GM21737 (cell line): Measurements from ENCODE around the gene ECE1.
A peak's percentile ranks its signal among the peaks of the same experiment; 100 is the strongest.

Experiments
- ATAC-seq: cut with Tn5 transposase; IDR thresholded peaks from one replicate; pipeline ENCODE4 v1.9.1; 2021; ENCODE audit warnings: mild to moderate bottlenecking, moderate library complexity; ENCODE audit not compliant: unreplicated experiment

ECE1 gene

GRCh38 chr1:21289700-21290545, at the start of gene ECE1:
TSS of gene ECE1 (minus strand) at chr1:21290463. CDS start at chr1:21290414, 49 bp downstream.
- no peak for ATAC-seq

DNA sequence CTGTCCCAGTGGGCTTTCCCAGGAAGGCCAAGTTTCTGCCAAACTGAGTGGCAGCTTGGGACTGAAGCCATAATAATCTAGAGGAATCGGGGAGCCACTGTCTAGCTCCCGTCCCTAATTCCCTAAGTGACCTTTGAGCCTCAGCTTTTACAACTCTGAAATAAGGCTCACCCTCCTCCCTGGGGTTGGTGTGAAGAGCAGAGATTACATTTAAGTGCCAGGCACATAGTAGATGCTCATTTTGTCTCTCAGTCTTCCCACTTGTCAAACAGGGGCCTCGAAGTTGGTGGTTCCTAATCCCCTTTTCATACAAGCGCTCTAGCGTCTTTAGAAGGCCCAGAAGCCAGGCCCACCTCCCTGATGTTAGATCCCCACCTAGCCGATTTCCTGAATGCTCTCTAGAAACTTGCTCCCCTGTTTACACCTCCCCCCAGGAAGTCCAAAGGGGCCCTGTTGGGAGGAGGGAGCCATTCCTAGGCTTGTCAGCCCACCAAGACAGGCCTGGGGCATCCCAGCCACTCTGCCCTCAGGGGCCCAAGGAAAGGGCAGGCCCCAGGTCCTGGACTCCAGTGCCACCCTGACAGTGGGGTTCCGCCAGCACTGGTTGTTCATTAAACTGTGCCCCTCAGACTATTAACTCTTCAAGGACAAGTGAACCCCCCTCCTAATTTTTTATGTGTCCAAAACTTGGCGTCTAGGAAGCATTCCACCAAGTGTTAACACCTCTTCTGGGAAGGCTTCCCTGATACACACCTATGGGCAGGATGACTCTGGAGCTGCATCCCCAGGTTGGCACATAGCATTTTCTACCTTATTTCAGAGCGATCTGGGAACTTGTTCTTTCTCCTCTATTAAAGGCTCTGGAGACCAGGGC, 49.3 kb upstream of the ECE1 start:
- ATAC-seq, result no peak

DNA sequence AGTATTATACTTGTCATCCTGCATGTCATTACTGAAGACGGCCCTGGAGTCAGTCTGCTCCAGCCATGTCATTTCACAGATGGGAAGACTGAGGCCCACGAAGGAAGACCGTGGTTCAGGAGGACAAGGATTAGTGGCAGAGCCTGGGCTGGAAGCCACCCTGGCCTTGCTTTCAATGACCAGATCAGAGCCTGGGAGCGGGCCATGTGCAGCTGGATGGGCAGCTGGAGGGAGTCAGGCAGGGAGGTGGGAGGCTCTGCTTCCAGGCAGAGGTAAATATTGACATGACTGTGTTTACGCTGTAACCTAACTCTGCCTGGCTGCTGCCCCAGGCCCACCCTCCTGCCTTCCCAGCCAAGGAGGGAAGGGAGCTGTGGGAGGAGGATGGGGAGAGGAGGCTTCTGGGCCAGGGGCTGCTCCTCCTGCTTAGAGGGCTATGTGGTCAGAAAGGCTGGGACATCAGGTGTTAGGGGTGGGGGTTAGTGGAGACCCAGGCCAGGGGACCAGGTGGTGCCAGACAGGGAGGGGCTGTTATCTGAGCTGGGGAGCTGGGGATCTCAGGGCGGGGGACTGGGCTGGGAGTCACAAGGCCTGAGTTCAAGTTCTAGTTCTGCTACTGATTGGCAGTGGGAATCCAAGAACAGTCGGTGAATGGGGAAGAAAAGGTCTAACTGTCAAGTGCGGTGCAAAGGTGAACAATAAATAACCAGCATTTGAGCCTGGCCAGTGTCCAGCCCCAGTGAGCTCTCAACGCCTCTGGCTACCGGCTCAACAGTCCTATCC, 48.5 kb upstream of the ECE1 start:
- ATAC-seq, result no peak

DNA sequence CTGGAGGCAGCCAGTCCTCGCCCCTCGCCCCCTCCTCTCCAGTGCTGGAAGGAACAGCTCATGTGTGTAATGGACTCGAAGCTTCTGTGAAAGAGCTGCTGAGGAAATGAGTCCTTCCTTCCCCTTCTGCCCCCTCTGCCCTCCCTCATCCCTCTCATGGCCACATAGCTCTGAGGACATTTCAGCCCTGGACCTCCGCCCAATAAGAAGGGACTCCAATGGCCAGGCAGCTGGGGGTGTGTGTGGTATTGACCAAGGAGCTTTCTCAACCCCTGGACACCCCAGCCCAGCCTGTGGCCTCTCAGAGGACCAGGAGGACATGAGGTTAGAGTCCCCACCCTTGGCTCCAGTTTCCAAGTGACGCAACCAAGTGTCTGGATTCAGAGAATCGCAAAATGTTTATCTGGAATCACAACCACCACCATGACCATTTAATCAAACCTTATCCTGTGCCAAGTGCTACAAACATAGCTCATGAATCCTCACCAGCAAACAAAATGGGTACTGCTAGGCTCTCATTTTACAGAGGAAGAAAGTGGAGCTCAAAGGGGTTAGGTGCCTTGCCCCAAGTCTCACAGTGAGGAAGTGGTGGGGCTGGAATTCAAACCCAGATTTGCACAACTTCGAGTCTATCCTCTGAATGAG, 47.8 kb upstream of the ECE1 start:
- ATAC-seq, result no peak

DNA sequence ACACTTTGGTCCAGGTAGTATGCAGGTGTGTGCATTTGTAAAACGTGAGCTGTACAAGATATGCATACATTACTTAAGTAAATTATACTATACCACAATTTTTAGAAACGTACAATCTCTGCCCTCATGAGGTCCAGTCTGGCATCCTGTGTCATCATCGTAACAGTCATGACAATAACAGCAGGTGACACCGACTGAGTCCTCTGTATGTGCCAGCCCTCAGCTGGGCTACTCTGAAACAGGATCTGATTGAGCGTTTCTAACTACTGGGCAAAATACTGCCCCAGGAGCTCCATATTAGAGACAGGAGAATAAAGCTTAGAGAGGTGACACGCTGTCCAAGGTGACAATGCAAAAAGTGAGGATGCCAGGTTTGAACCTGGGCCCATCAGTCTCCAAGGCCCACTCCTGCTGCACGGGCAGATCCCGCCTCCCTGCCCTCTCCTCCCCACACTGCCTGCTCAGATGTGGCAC, 47.2 kb upstream of the ECE1 start:
- ATAC-seq, result no peak

DNA sequence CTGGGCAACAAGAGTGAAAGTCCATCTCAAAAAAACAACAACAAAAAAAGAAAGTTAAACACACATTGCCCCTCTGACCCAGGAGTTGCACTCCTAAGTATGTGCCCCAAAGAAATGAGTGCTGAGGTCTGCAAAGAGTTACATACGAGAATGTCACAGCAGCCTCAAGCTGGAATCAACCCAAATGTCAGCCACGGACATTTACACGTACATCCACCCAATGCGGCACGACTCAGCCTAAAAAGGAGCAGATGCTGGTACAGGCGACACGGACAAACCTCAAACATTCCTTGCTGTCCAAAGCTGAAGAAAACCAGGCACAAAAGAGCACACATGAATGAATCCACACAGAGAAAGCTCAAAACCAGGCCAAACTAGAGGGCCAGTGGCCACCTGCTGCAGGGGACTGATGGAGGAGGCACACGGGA, 46.8 kb upstream of the ECE1 start:
- no peak for ATAC-seq

DNA sequence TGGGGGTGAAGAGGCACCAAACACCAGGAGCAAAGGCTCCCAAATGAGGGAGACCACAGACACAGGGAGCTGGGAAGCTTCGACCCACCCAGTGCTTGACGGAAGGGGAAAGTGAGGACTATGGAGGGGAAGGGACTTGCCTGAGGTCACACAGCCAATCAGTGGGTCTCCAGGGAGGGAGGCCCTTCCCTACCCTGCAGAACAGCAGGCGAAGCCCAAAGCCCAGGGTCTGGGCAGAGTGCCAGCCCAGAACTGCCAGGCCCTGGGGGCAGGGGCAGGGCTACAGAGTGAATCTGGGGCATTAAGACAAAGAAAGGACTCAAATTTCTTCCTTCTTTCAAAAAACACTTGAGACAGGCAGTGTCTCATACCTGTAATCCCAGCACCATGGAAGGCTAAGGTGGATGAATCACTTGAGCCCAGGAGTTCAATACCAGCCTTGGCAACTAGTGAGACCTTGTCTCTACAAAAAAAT, 45.5 kb upstream of the ECE1 start:
- no peak for ATAC-seq

DNA sequence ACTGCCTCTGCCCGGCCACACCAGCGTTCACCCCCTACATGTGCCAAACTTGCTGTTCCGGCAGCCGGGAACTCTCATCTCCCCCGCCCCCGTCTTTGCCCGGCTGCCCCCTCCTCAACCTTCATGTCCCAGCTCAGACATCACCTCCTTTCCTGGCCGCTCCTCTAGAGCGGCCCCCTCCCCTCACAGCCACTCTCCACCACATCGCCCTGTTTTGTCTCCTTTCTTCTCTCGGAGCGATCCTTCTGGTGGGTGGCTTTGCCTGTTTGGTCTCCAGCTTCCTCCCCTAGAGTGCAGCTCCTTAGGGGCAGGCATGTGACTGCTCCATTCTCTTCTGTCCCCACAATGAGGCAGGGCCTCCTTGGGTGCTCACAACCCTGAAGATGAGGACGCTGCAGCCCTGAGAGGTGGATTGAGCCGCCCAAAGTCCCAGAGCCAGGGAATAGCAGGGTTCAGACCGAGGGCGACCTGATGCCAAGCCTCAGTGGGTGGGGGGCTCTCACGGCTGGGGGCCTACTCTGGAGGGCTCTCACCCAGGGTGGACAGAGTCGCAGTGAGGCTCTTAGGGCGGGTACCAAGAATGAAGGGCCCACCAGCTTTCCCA, 44.9 kb upstream of the ECE1 start:
- ATAC-seq, result no peak

GRCh38 chr1:21334214-21335087, 44.2 kb upstream of the ECE1 start:
- ATAC-seq, result peak; percentile 63

- no peak for ATAC-seq
These were observed 43.6 kb upstream of the ECE1 start for GRCh38 chr1:21333824-21334213.

DNA sequence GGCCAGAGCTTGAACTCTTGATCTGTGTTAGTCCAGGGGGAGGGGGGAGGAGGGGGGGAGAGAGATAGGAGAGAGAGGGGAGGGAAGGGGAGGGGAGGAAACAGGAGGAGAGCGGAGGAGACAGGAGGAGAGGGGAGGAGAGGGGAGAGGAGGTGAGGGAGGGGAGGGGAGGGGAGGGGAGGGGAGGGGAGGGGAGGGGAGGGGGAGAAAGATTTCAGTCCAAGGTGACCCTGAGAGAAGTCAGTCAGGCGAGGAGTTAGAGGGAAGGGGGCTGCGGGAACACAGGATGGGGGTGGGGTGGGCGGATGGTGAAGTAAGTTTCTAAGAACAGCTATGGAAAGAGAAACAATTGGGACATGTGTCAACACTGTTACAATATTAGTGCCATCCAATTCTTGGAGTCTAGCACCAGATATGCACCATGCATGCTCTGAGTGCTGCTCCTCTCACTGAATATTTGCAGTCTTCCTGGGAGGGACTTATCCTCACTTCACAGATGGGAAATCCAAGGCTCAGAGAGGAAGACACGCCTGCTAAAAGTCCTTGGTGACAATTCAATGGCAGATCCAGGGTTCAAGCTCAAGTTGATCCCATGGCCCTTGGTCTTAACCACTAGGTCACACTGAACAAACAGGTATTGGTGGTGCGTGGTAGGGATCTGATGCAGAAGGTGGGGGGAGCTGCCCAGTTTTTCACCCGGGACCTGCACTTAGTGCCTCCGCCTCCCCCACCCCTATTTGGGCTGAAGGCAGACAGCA, 42.5 kb upstream of the ECE1 start:
- ATAC-seq, result no peak

GRCh38 chr1:21331752-21332478, 41.7 kb upstream of the ECE1 start:
- no peak for ATAC-seq

DNA sequence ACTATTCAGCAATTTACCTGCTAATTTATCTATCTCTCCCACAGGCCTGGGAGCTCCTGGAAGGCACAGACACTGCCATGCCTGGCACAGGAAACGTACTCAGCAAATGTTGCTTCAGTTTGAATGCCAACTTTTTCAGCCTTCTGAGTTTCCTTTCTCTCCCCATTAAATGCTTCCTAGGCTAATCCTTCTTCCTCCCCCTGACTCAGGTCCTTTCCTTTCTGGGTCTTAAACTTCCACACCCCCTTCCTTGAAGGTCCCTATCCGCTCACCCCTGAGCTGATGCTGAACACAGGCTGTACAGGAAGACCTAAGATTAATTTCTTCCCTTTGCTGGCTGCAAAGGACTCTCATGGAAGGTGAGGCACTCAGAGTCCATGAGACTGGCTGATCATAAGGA, 40.3 kb upstream of the ECE1 start:
- ATAC-seq, result no peak

DNA sequence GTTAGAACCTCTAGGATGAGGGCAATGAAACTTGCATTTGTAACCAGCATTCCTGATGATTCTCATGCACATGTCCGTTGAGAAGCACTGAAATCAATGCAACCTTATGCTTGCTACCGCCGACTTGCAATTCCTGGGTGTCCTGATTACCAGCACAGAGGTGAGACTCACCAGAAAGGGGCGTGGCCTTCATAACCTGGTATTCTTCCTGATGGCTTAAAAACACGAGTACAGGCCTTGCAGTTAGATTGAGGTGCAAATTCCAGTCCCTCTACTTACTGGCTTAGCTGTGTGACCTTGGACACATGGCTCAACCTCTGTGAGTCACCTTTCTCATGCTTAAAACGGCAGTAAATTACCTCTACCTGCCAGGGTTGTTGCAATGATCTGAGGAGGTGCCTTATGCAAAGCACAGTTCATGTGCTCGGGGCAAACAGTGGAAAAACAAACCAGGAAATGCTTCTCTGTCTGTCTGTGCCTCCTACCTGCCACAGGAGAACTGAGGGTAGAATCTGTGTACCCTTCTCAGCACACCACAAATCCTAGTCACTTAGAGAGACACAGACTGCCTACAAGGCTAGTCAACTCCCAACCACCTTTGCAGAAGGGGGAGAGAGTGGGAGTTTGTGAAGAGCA, 39.1 kb upstream of the ECE1 start:
- no peak for ATAC-seq

- no peak for ATAC-seq
These were observed 37.5 kb upstream of the ECE1 start for GRCh38 chr1:21327566-21328323.

- ATAC-seq, result no peak
These were observed 36.6 kb upstream of the ECE1 start for GRCh38 chr1:21326861-21327344.
